Activated T-helper 2 cell treated with anti-CD3 and anti-CD28 coated beads, Interferon-gamma antibody, Interleukin-2, Interleukin-4, amounts not matched to agents 10 μg/mL and 5 μg/mL and 100 μg/mL, durations not matched to agents 14 hours and 24 hours and 36 hours (primary cell): Measurements from ENCODE around the gene NINL. TPM values are rescaled to one million over a fixed set of nuclear protein-coding genes. Genes with fewer than 3 reads are reported as not detected.
"Not testable (repeated sequence)": the region's sequence is repeated elsewhere in the genome, so short reads cannot be mapped to it uniquely, and the experiment has no call there.

Experiments used
- DNase-seq: peaks from one replicate; pipeline ENCODE4 v3.0.0; 2021; ENCODE audit warnings: low spot score
- H3K27ac Mint-ChIP-seq: one replicate; pipeline ENCODE4 v1.8.0; 2021; ENCODE audit warnings: mixed read lengths
- H3K27me3 Mint-ChIP-seq: one replicate; pipeline ENCODE4 v1.8.0; 2021; ENCODE audit warnings: low read depth, mixed read lengths
- H3K36me3 Mint-ChIP-seq: one replicate; pipeline ENCODE4 v1.8.0; 2021; ENCODE audit warnings: low read depth, mixed read lengths
- H3K4me1 Mint-ChIP-seq: one replicate; pipeline ENCODE4 v1.8.0; 2021; ENCODE audit warnings: low read depth, mixed read lengths
- H3K4me3 Mint-ChIP-seq: one replicate; pipeline ENCODE4 v1.8.0; 2021; ENCODE audit warnings: low read depth, mild to moderate bottlenecking, moderate library complexity, mixed read lengths
- H3K9me3 Mint-ChIP-seq: one replicate; pipeline ENCODE4 v1.8.0; 2021; ENCODE audit warnings: mixed read lengths
- intact Hi-C: fragments of 100-400 bp; cut with micrococcal nuclease; formaldehyde crosslinking; loops from one replicate; pipeline ENCODE4 v1.15.1; 2023
- total RNA-seq: library from RNA; stranded (reverse); gene quantifications from 2 replicates; pipeline ENCODE4 v1.2.3, GENCODE V29; 2022

The NINL gene
- total RNA-seq, 1 donor from 2014 or later = 6.9 TPM

DNA sequence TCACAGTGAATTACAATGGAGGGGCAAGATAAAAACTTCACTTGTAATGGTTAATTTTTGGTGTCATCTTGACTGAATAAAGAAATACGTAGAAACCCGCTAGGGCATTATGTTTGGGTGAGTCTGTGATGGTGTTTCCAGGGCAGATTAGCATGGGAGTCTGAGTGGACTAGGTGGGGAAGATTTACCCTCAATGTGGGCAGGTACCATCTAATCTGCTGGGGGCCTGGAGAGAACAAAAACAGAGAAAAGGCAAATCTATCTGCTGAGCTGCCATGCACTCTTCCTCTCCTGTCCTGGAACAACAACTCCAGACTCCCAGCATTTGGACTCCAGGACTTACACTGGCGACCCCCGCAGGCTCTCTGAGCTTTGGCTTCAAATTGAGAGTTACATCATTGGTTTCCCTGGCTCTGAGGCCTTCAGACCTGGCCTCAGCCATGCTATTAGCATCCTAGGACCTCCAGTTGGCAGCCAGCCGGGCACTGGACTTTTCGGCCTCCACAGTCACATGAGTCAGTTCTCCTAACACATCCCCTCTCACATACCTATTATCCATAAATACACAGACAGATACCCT, 19.7 kb downstream of the NINL start:
- H3K36me3 Mint-ChIP-seq = peaks cover 4% of the 10 kb centered on the region
- no peak overlapping the region for H3K4me3 Mint-ChIP-seq
- H3K9me3 Mint-ChIP-seq = peaks cover 8% of the 10 kb centered on the region
- no peak overlapping the region for H3K27ac Mint-ChIP-seq
- no peak for DNase-seq
- no peaks in the 10 kb centered on the region for H3K27me3 Mint-ChIP-seq
- peaks cover 7% of the 10 kb centered on the region for H3K4me1 Mint-ChIP-seq
- intact Hi-C loops = no loop called here

DNA sequence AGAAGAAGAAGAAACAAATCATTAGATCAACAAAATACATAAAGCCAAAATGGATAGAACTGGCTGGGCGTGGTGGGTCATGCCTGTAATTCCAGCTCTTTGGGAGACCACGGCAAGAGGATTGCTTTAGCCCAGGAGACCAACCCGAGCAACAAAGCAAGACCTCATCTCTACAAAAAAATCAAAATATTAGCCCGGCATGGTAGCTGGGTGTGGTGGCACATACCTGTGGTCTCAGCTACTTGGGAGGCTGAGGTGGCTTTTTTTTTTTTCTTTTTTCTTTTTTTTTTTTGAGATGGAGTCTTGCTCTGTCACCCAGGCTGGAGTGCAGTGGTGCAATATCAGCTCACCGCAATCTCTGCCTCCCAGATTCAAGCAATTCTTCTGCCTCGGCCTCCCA, 21.5 kb downstream of the NINL start:
- H3K4me3 Mint-ChIP-seq = no peak overlapping the region
- peaks cover 7% of the 10 kb centered on the region for H3K4me1 Mint-ChIP-seq
- peaks cover 4% of the 10 kb centered on the region for H3K36me3 Mint-ChIP-seq
- intact Hi-C loops = no loop called here
- DNase-seq = no peak
- H3K27me3 Mint-ChIP-seq = no peaks in the 10 kb centered on the region
- no peak overlapping the region for H3K27ac Mint-ChIP-seq
- H3K9me3 Mint-ChIP-seq = peaks cover 8% of the 10 kb centered on the region

DNA sequence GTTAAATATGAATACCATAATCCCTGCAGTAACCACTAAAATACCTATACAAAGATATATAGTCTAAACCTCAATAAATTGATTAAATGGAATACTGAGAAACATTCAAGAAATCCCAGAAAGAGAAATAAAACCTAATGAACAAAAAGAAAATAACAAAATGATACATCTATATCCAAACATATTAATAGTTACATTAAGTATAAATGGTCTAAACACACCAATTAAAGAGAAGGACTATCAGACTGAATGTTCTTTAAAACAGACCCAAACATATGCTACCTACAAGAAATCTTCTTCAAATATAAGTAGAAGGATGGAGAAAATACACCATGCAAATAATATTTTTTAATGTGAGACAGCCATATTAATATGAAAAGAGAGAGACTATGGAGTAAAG, 22.0 kb downstream of the NINL start:
- intact Hi-C loops = no loop called here
- Mint-ChIP-seq H3K27me3 (no peaks in the 10 kb centered on the region), H3K36me3 (peaks cover 4% of the 10 kb centered on the region), H3K4me3 (no peak overlapping the region), H3K27ac (no peak overlapping the region), H3K4me1 (peaks cover 7% of the 10 kb centered on the region), H3K9me3 (peaks cover 8% of the 10 kb centered on the region)
- DNase-seq = no peak

DNA sequence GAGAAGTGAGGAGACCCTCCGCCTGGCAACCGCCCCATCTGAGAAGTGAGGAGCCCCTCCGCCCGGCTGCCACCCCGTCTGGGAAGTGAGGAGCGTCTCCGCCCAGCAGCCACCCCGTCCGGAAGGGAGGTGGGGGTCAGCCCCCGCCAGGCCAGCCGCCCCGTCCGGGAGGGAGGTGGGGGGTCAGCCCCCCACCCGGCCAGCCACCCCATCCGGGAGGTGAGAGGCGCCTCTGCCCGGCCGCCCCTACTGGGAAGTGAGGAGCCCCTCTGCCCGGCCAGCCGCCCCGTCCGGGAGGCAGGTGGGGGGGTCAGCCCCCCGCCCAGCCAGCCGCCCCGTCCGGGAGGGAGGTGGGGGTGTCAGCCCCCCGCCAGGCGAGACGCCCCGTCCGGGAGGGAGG, 23.6 kb downstream of the NINL start:
- DNase-seq, H3K4me3 Mint-ChIP-seq, H3K9me3 Mint-ChIP-seq, H3K27me3 Mint-ChIP-seq, intact Hi-C loops, H3K27ac Mint-ChIP-seq, H3K36me3 Mint-ChIP-seq, H3K4me1 Mint-ChIP-seq: not testable (repeated sequence)

DNA sequence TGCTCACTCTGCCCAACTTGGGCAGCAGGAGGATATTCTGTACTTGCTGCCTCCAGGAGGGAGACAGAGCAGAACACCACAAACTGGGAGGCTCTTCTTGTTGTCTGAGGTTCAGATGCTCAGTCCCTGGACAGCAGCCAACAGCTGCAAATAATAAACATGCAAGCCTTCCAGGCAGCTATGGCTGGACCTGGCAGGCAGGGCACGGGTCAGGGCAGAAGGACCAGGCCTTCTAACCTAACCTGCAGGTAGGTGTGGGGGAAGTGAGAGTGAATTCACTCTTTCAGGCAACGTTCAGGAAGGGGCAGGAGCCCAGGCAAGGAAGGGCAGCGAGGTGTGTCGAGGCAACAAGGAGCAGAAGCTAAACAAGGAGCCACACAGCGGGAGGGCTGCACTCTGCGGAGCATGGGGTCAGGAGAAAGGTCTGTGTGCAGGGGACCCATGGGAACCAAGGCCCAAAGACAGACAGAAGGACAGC, 31.5 kb downstream of the NINL start:
- Mint-ChIP-seq H3K27ac (no peak overlapping the region), H3K9me3 (no peaks in the 10 kb centered on the region), H3K4me1 (no peaks in the 10 kb centered on the region), H3K27me3 (no peaks in the 10 kb centered on the region), H3K4me3 (no peak overlapping the region), H3K36me3 (no peaks in the 10 kb centered on the region)
- DNase-seq = no peak
- intact Hi-C loops = no loop called here

DNA sequence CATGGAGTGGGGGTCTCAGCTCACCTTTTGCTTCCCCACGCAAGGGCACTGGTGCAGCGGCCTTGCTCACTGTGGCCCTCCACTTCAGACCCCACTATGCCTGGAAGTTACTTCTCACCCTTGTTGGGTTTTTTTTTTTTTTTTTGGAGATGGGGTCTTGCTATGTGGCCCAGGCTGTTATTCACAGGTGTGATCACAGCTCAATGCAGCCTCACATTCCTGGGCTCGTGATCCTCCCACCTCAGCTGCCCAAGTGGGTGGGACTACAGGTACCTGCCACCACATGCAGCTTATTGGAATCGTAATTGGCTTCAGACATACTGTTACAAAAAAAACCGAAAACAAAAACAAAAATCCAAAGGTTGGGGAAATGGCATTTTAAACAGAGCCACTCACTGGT, 32.4 kb downstream of the NINL start:
- Mint-ChIP-seq H3K9me3 (no peaks in the 10 kb centered on the region), H3K36me3 (no peaks in the 10 kb centered on the region), H3K4me1 (no peaks in the 10 kb centered on the region), H3K27ac (no peak overlapping the region), H3K4me3 (no peak overlapping the region), H3K27me3 (no peaks in the 10 kb centered on the region)
- no peak for DNase-seq
- intact Hi-C loops = no loop called here

DNA sequence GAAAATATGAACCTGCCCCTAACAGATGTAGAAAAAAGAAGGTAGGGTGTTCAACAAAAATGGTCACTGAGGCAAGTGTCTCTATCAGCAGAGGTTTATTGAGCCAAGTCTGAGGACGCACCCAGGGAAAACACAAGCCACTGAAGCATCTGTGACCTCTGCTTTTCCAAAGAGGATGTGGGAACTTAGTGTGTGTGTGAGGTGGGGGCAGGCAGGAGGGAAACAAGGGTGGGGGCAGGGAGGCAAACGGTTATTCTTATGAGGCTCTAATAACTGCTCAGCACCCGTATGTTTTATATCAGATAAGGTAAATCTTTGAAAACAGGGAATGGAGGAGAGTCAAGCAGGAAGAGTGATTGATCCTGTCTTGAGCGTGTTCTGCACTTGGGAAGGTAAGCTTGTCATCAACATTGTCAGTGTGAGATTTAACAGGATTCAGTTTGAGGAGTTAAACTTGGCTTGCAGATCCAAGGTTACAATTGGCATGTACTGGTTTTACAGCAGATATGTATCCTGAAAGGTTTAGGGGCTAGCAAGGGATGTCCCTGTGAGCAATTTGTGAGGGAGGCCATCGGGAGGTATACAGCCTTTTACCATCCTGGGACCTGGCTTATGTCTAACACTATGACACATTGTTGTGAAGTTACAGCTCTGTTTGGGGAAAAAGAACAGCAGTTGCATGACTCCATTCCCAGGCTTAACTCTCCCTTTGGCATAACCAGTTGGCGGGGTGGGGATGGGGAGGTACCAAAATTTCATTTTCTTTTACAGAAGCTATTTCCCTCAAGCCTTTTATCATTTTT, 33.7 kb downstream of the NINL start:
- Mint-ChIP-seq H3K36me3 (no peaks in the 10 kb centered on the region), H3K4me3 (no peak overlapping the region), H3K9me3 (no peaks in the 10 kb centered on the region), H3K27me3 (no peaks in the 10 kb centered on the region), H3K27ac (no peak overlapping the region), H3K4me1 (no peaks in the 10 kb centered on the region)
- DNase-seq = no peak
- intact Hi-C loops = no loop called here

DNA sequence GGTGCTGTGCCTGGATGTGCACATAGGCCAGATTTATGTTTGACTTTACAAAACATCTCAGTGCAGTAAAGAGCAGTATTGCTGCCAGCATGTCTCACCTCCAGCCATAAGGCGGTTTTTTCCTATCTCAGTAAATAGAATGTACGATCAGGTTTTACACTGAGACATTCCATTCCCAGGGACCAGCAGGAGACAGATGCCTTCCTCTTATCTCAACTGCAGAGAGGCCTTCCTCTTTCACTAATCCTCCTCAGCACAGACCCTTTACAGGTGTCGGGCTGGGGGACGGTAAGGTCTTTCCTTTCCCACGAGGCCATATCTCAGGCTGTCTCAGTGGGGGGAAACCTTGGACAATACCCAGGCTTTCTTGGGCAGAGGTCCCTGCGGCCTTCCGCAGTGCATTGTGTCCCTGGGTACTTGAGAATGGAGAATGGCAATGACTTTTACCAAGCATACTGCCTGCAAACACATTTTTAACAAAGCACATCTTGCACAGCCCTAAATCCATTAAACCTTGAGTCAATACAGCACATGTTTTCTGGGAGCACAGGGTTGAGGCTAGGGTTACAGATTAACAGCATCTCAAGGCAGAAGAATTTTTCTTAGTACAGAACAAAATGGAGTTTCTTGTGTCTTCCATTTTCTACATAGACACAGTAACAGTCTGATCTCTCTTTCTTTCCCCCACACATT, 34.5 kb downstream of the NINL start:
- H3K27ac Mint-ChIP-seq, intact Hi-C loops, H3K36me3 Mint-ChIP-seq, H3K27me3 Mint-ChIP-seq, H3K4me3 Mint-ChIP-seq, H3K9me3 Mint-ChIP-seq, DNase-seq, H3K4me1 Mint-ChIP-seq: not testable (repeated sequence)

DNA sequence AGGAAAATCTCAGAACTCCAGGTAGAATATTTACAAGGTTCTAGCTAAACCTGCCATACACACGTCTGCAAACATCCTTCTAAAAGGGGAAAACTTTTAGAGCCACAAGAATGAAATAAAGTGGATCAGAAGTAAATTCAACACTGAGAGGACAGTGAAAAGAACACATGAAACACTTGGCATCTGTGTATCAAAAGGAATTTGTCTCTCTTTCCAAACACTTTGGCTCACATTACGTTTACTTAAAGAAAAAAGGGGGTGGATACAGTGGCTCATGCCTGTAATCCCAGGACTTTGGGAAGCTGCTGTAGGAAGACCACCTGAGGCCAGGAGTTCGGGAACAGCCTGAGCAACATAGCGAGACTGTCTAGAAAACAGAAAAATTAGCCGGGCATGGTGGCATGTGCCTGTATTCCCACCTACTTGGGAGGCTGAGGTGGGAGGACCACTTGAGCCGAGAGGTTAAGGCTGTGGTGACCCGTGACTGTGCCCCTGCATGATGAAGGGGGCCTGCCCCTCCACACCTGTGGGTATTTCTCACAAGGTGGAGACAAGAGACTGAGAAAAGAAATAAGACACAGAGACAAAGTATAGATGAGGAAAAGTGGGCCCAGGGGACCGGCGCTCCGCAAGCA, 35.4 kb downstream of the NINL start:
- Mint-ChIP-seq H3K36me3 (no peaks in the 10 kb centered on the region), H3K27me3 (no peaks in the 10 kb centered on the region), H3K9me3 (no peaks in the 10 kb centered on the region), H3K27ac (no peak overlapping the region), H3K4me1 (no peaks in the 10 kb centered on the region), H3K4me3 (no peak overlapping the region)
- DNase-seq = no peak
- intact Hi-C loops = no loop called here

DNA sequence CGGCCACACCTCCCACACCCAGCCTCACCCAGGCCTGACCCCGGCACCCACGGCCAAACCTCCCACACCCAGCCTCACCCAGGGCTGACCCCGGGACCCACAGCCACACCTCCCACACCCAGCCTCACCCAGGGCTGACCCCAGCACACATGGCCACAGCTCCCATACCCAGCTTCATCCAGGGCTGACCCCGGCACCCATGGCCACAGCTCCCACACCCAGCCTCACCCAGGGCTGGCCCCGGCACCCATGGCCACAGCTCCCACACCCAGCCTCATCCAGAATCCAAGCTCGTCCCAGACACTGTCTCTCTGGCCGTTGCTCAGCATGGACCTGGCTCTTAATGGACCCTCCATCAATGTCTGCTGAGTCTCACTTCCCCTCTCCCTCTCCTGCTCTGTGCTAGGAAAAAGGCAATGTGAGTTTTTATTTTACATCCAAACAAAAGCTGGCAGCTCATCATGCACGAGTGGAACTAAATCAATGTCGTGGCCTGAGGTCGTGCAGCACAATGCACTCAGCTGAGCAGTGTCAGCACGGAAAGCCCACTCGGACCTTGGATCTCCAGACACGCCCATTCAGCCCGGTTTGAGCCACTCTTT, 36.1 kb downstream of the NINL start:
- Mint-ChIP-seq H3K36me3 (no peaks in the 10 kb centered on the region), H3K4me3 (no peak overlapping the region), H3K27me3 (no peaks in the 10 kb centered on the region), H3K4me1 (no peaks in the 10 kb centered on the region), H3K27ac (no peak overlapping the region), H3K9me3 (no peaks in the 10 kb centered on the region)
- intact Hi-C loops = no loop called here
- no peak for DNase-seq

DNA sequence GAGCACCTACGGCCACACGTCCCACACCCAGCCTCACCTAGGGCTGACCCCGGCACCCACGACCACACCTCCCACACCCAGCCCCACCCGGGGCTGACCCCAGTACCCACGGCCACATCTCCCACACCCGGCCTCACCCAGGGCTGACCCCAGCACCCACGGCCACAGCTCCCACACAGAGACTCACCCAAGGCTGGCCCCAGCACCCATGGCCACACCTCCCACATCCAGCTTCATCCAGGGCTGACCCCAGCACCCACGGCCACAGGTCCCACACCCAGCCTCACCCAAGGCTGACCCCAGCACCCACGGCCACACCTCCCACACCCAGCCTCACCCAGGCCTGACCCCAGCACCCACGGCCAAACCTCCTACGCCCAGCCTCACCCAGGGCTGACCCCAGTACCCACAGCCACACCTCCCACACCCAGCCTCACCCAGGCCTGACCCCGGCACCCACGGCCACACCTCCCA, 36.7 kb downstream of the NINL start:
- H3K27ac Mint-ChIP-seq = no peak overlapping the region
- no peaks in the 10 kb centered on the region for H3K27me3 Mint-ChIP-seq
- intact Hi-C loops = no loop called here
- H3K9me3 Mint-ChIP-seq = no peaks in the 10 kb centered on the region
- H3K36me3 Mint-ChIP-seq = no peaks in the 10 kb centered on the region
- H3K4me1 Mint-ChIP-seq = no peaks in the 10 kb centered on the region
- H3K4me3 Mint-ChIP-seq = no peak overlapping the region
- no peak for DNase-seq

DNA sequence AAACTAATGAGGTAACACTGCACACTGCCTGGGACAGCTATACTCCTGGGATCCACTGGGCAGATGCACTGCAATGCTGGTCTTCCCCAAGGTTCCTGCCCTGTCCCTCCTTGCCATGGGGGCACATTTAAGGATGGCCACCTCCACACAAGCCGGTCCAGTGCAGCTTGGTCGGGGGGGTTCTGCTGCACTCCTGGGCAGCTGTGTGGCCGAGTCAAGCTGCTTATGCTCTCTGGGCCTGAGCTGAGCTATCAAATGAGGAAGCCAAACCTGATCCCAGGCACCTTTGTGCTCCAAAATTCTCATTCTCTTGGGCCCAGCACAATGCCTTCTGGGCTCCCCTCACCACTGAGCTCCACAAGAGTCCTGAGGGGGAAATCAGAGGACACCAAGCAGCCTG, 37.3 kb downstream of the NINL start:
- DNase-seq = no peak
- intact Hi-C loops = no loop called here
- H3K4me1 Mint-ChIP-seq = no peaks in the 10 kb centered on the region
- H3K4me3 Mint-ChIP-seq = no peak overlapping the region
- H3K36me3 Mint-ChIP-seq = no peaks in the 10 kb centered on the region
- H3K27me3 Mint-ChIP-seq = no peaks in the 10 kb centered on the region
- H3K27ac Mint-ChIP-seq = no peak overlapping the region
- no peaks in the 10 kb centered on the region for H3K9me3 Mint-ChIP-seq
